Uterus (tissue), 4 donors: ENCODE results near the gene TESK2. TPM values are rescaled to one million over a fixed set of nuclear protein-coding genes. Genes with fewer than 3 reads are reported as not detected.
"Not testable (repeated sequence)": the region's sequence is repeated elsewhere in the genome, so short reads cannot be mapped to it uniquely, and the experiment has no call there.

Experiments
- DNase-seq, 2 donors: peaks; one replicate each; pipeline ENCODE4 v3.0.0-alpha.2; 2019 to 2020
- H3K27ac ChIP-seq, 2 donors: fragments of 200-600 bp; sonication (generic); 1 replicate in 1 of 2; 2 replicates in 1 of 2; pipeline ENCODE4 v1.5.1; 2016 to 2018
- H3K27me3 ChIP-seq, 2 donors: fragments of 200-600 bp; sonication (generic); one replicate each; pipeline ENCODE4 v1.5.1; 2018 to 2019; ENCODE audit warnings: control low read depth in 1 of 2
- H3K36me3 ChIP-seq, 2 donors: fragments of 200-600 bp; sonication (generic); one replicate each; pipeline ENCODE4 v1.5.1; 2019; ENCODE audit warnings: control low read depth in 1 of 2
- H3K4me1 ChIP-seq, 2 donors: fragments of 200-600 bp; sonication (generic); one replicate each; pipeline ENCODE4 v1.5.1; 2018 to 2019; ENCODE audit warnings: control low read depth in 1 of 2
- H3K4me3 ChIP-seq, 2 donors: fragments of 200-600 bp; sonication (generic); 1 replicate in 1 of 2; 2 replicates in 1 of 2; pipeline ENCODE4 v1.5.1; 2018 to 2019; ENCODE audit warnings: mild to moderate bottlenecking in 1 of 2
- H3K9me3 ChIP-seq, 2 donors: fragments of 200-600 bp; sonication (generic); one replicate each; pipeline ENCODE4 v1.5.1; 2019; ENCODE audit warnings: control low read depth in 1 of 2
- CTCF ChIP-seq, 4 experiments: fragments of 200-600 bp in 2 of 4; fragments of 450-650 bp in 2 of 4; sonication (generic) in 2 of 4; IDR thresholded peaks; one replicate each; pipeline ENCODE4 v1.5.1; 2016 to 2019; ENCODE audit warnings: antibody characterized with exemption in 4 of 4, mild to moderate bottlenecking in 2 of 4, moderate library complexity in 1 of 4
- POLR2A ChIP-seq, 2 donors: fragments of 450-650 bp; IDR thresholded peaks; one replicate each; pipeline ENCODE4 v1.6.1; 2016; ENCODE audit warnings: antibody characterized with exemption in 2 of 2, mild to moderate bottlenecking in 1 of 2, moderate library complexity in 1 of 2
- intact Hi-C: fragments of 100-400 bp; cut with DNase I; formaldehyde crosslinking; loops from one replicate; pipeline ENCODE4 v1.15.1; 2023; ENCODE audit warnings: low total_unique reads
- total RNA-seq, 4 donors: library from RNA; depleted of rRNA in 3 of 4; stranded (reverse); fragments of >200 nt in 3 of 4; gene quantifications; one replicate each; pipeline versions ENCODE4 v1.1.0 to v1.2.4, GENCODE V29; 2014 to 2023
- donor health status: DM: yes; HTN: yes; CAD: no.

The TESK2 gene
- total RNA-seq, 4 donors from 2014 or later, result 0.29 to 7.5 (median 2.1) TPM

DNA sequence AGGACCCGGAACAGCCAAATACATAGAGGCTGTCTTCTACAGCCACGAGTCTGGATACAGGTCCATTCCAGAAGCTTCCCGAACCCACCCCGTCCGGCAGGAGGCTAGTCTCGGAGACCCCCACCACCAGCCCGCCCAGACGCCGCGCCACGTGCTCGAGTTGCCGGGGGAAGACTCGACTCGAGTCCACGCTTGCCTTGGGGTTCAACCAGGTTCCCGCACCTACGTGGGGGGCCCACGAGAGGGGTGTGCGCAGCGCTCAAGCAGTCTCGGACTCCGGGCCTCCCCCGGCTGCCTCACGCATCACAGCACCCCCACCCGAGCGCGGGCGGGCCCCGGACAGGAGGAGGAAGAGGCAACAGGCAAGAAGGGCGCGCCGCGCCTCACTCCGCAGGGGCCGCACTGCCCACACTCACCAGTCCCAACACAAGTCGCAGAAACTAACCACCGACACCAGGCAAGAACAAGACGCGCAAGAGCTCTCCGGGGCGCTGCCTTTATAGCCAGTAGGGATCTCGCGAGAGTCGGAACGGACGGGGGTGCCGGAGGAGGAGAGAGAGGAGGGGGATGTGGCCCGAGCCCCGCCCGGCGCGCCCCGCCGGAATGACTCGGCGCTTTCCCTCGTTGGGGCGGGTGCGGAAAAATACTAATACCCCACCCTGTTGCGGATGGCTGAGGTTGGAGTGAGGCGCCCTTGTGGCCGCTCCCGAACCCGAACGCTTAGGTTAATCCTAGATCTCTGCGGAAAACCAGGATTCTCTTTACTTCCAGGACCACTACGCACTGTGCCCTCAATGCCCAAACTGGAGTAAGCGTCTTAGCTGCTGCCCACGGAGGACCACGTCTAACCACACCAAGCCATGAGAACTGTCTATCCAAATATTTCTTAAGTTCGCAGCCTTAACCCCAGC is 30.7 kb upstream of the TESK2 start, which contains the start of gene PRDX1:
PRDX1 (minus strand) TSS at position 472 of the 911 bp plus-strand sequence. CDS start 2,841 bp downstream, outside the sequence.
- H3K36me3 ChIP-seq, result no peaks in the 10 kb centered on the region
- H3K9me3 ChIP-seq, result no peaks in the 10 kb centered on the region
- H3K4me1 ChIP-seq, result no peaks in the 10 kb centered on the region
- TF ChIP-seq POLR2A (IDR thresholded peaks at IDR 0.05) (peak; percentile 96 to 99), CTCF (IDR thresholded peaks at IDR 0.05) (peak in 3 of 4 experiments; percentile 17 to 29 (median 24))
- H3K27ac ChIP-seq, result peak within 1 kb of the TSS; percentile 94 to 97
- H3K4me3 ChIP-seq, result peak within 1 kb of the TSS; percentile 88 to 90
- no peaks in the 10 kb centered on the region for H3K27me3 ChIP-seq
- intact Hi-C loops, result no loop called here
- DNase-seq, result peak; percentile 98 to 99

GRCh38 chr1:45519774-45520173 is 28.8 kb upstream of the TESK2 start:
- DNase-seq, H3K36me3 ChIP-seq, H3K4me1 ChIP-seq, H3K4me3 ChIP-seq, H3K9me3 ChIP-seq, H3K27me3 ChIP-seq: not testable (repeated sequence)
- H3K27ac ChIP-seq, result peak overlapping the region in 1 of 2 donors; percentile 17
- intact Hi-C loops, result loop anchor here (10.0 kb wide), 1 partner anchor 45 kb away; no protein-coding TSS in a partner anchor

- DNase-seq, result no peak
- intact Hi-C loops, result loop anchor here (10.0 kb wide), 1 partner anchor 46 kb away; no protein-coding TSS in a partner anchor
- no peaks in the 10 kb centered on the region for H3K4me1 ChIP-seq
- no peak overlapping the region for H3K4me3 ChIP-seq
- H3K36me3 ChIP-seq, result no peaks in the 10 kb centered on the region
- H3K9me3 ChIP-seq, result no peaks in the 10 kb centered on the region
- H3K27me3 ChIP-seq, result no peaks in the 10 kb centered on the region
- no peak for TF ChIP-seq CTCF (IDR thresholded peaks at IDR 0.05)
- H3K27ac ChIP-seq, result peak overlapping the region in 1 of 2 donors; percentile 17
These were observed 27.9 kb upstream of the TESK2 start for GRCh38 chr1:45518910-45519309.

- H3K36me3 ChIP-seq, H3K27me3 ChIP-seq, H3K4me1 ChIP-seq, DNase-seq, H3K27ac ChIP-seq, H3K4me3 ChIP-seq, H3K9me3 ChIP-seq: not testable (repeated sequence)
- intact Hi-C loops, result loop anchor here (10.0 kb wide), 1 partner anchor 46 kb away; no protein-coding TSS in a partner anchor
These were observed 27.4 kb upstream of the TESK2 start for GRCh38 chr1:45518366-45518765.

- DNase-seq, result no peak
- Histone ChIP-seq H3K27ac (no peak overlapping the region), H3K4me3 (no peak overlapping the region), H3K9me3 (no peaks in the 10 kb centered on the region), H3K36me3 (no peaks in the 10 kb centered on the region), H3K4me1 (no peaks in the 10 kb centered on the region), H3K27me3 (no peaks in the 10 kb centered on the region)
- TF ChIP-seq POLR2A (IDR thresholded peaks at IDR 0.05), result no peak
- no peak for TF ChIP-seq CTCF (IDR thresholded peaks at IDR 0.05)
- intact Hi-C loops, result loop anchor here (10.0 kb wide), 1 partner anchor 48 kb away; no protein-coding TSS in a partner anchor
These were observed 25.5 kb upstream of the TESK2 start for GRCh38 chr1:45516465-45516864.

- H3K4me3 ChIP-seq, result no peak overlapping the region
- intact Hi-C loops, result loop anchor here (10.0 kb wide), 1 partner anchor 49 kb away; no protein-coding TSS in a partner anchor
- DNase-seq, result no peak
- no peak for TF ChIP-seq POLR2A (IDR thresholded peaks at IDR 0.05)
- no peak for TF ChIP-seq CTCF (IDR thresholded peaks at IDR 0.05)
- no peaks in the 10 kb centered on the region for H3K4me1 ChIP-seq
- H3K9me3 ChIP-seq, result no peaks in the 10 kb centered on the region
- H3K27me3 ChIP-seq, result no peaks in the 10 kb centered on the region
- no peak overlapping the region for H3K27ac ChIP-seq
- H3K36me3 ChIP-seq, result no peaks in the 10 kb centered on the region
These were observed 25.1 kb upstream of the TESK2 start for GRCh38 chr1:45516036-45516435.

GRCh38 chr1:45513532-45514260 is 22.7 kb upstream of the TESK2 start:
- not testable (repeated sequence) for H3K36me3 ChIP-seq, H3K4me3 ChIP-seq, H3K27ac ChIP-seq, H3K9me3 ChIP-seq, H3K27me3 ChIP-seq, DNase-seq, H3K4me1 ChIP-seq
- intact Hi-C loops, result loop anchor here (10.0 kb wide), 1 partner anchor 51 kb away; no protein-coding TSS in a partner anchor
